Activated naive CD8-positive, alpha-beta T cell treated with anti-CD3 and anti-CD28 coated beads, Interleukin-2, amount 50 U/mL, for 24 hours (primary cell): Measurements from ENCODE around the gene CDC42EP1.
"Not testable (repeated sequence)": the region's sequence is repeated elsewhere in the genome, so short reads cannot be mapped to it uniquely, and the experiment has no call there.

Experiments used
- ATAC-seq: fragments of 150-1000 bp; cut with Tn5 transposase; one replicate; pipeline ENCODE4 v1.10.0; 2021
- DNase-seq: peaks from one replicate; pipeline ENCODE4 v3.0.0; 2021
- H3K27ac Mint-ChIP-seq: one replicate; pipeline ENCODE4 v1.8.0; 2021; ENCODE audit warnings: mild to moderate bottlenecking, mixed read lengths
- H3K27me3 Mint-ChIP-seq: one replicate; pipeline ENCODE4 v1.8.0; 2021; ENCODE audit warnings: mixed read lengths
- H3K36me3 Mint-ChIP-seq: one replicate; pipeline ENCODE4 v1.8.0; 2021; ENCODE audit warnings: low read depth, mixed read lengths
- H3K4me1 Mint-ChIP-seq: one replicate; pipeline ENCODE4 v1.8.0; 2021; ENCODE audit warnings: mixed read lengths
- H3K4me3 Mint-ChIP-seq: one replicate; pipeline ENCODE4 v1.8.0; 2021; ENCODE audit warnings: mild to moderate bottlenecking, moderate library complexity, mixed read lengths
- H3K9me3 Mint-ChIP-seq: one replicate; pipeline ENCODE4 v1.8.0; 2021; ENCODE audit warnings: mixed read lengths

The CDC42EP1 gene

DNA sequence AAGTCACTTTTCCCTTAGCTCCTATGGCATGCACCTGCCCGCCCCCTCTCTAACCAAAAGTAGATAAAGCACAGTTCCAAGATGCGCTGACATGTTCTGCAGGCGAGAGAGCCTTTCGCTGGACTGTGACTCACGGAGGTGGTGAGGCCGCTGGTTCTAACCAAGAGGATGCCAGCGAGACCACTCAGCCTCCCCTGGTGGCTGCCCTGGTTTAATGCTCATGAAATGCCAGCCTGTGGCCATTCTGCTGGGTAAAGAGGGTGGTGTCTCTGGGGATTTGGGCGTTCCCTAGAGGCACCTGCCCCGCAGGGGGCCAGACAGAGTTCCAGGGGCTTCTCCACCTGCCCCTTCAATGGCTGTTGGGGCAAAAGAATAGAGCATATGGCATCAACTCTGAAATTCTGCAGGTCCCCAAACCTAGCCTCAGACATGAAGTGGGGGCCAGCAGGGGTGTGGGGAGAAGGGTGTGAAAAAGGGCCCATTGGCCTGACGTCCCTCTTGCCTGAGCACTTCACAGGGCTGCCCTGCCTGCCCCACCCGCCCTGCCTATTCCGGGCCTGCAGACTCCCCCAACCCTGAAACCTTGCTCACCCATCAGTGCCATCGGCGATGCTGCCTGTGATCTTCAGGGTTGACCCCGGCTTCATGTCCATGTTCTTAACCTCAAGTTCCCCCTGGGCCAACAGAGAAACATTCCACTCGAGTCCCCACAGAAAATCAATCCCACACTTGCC is 11.1 kb downstream of the CDC42EP1 start:
- H3K36me3 Mint-ChIP-seq: no peaks in the 10 kb centered on the region
- peaks cover 2% of the 10 kb centered on the region for H3K27me3 Mint-ChIP-seq
- H3K4me1 Mint-ChIP-seq: peaks cover 11% of the 10 kb centered on the region
- H3K27ac Mint-ChIP-seq: no peak overlapping the region
- no peaks in the 10 kb centered on the region for H3K9me3 Mint-ChIP-seq
- no peak overlapping the region for H3K4me3 Mint-ChIP-seq
- DNase-seq (no peak), ATAC-seq (no peak)

GRCh38 chr22:37571992-37572373 is 11.7 kb downstream of the CDC42EP1 start:
- Mint-ChIP-seq H3K36me3 (no peaks in the 10 kb centered on the region), H3K4me3 (no peak overlapping the region), H3K27ac (no peak overlapping the region), H3K9me3 (no peaks in the 10 kb centered on the region), H3K27me3 (peaks cover 2% of the 10 kb centered on the region), H3K4me1 (peaks cover 6% of the 10 kb centered on the region)
- no peak for DNase-seq
- ATAC-seq: no peak

DNA sequence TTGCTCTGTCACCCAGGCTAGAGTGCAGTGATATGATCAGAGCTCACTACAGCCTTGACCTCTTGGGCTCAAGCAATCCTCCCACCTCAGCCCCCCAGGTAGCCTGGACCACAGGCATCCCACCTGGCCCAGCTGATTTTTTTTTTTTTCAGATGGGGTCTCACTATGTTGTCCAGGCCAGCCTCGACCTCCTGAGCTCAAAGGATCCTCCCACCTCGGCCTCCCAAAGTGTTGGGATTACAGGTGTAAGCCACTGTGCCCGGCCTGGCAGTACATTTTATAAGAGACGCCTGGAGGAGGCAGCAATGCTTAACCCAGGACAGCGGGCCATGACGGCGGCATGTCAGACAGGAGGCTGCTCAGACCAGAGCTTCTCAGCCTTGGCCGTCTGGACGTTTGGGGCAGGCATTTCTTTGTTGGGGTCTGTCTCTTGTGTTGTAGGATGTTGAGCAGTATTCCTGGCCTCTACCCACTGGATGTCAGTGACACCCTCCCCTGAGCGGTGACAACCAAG is 15.3 kb downstream of the CDC42EP1 start:
- no peak overlapping the region for H3K4me3 Mint-ChIP-seq
- no peak for DNase-seq
- peaks cover 4% of the 10 kb centered on the region for H3K27me3 Mint-ChIP-seq
- no peaks in the 10 kb centered on the region for H3K36me3 Mint-ChIP-seq
- H3K4me1 Mint-ChIP-seq: peaks cover 10% of the 10 kb centered on the region
- H3K27ac Mint-ChIP-seq: no peak overlapping the region
- ATAC-seq: no peak
- H3K9me3 Mint-ChIP-seq: no peaks in the 10 kb centered on the region

DNA sequence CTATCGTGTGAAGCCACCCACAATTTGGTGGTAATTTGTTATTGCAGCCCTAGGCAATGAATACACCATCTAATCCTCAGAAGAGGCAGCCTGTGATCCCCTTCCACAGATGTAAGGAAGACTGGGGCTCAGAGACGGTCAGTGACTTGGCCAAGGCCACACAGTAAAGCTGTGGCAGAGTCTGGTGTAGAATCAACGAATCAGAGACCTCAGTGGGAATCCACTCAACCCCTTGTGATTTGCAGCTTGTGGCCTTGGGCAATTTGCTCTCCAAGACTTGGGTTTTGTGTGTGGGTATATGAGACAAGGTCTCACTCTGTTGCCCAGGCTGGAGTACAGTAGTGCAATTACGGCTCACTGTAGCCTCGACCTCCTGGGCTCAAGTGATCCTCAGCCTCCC is 17.7 kb downstream of the CDC42EP1 start:
- ATAC-seq: peak; percentile 33
- H3K27ac Mint-ChIP-seq: no peak overlapping the region
- peaks cover 3% of the 10 kb centered on the region for H3K27me3 Mint-ChIP-seq
- no peak overlapping the region for H3K4me3 Mint-ChIP-seq
- no peaks in the 10 kb centered on the region for H3K36me3 Mint-ChIP-seq
- H3K4me1 Mint-ChIP-seq: peaks cover 12% of the 10 kb centered on the region
- H3K9me3 Mint-ChIP-seq: no peaks in the 10 kb centered on the region
- no peak for DNase-seq

DNA sequence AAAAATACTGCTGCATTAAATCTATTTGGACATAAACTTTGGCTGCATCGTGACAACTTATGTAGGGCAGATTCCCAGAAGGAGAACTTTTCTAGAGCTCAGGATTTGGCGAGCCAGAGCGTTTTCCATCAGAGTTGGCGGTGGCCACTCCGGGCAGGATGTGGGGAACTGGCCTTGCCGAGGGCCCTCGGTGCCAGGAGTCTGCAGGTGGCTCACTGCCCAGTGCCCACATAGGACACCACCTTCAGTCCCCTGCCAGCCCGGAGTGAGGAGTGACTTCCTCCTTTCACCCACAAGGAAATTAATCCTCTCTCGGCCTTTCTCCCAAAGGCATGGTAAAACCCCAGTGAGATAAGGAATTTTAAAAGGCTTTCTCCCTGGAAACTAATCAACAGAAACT is 21.2 kb downstream of the CDC42EP1 start:
- Mint-ChIP-seq H3K9me3 (no peaks in the 10 kb centered on the region), H3K27ac (no peak overlapping the region), H3K27me3 (peaks cover 5% of the 10 kb centered on the region), H3K36me3 (no peaks in the 10 kb centered on the region), H3K4me3 (no peak overlapping the region), H3K4me1 (peaks cover 12% of the 10 kb centered on the region)
- ATAC-seq (no peak), DNase-seq (no peak)

DNA sequence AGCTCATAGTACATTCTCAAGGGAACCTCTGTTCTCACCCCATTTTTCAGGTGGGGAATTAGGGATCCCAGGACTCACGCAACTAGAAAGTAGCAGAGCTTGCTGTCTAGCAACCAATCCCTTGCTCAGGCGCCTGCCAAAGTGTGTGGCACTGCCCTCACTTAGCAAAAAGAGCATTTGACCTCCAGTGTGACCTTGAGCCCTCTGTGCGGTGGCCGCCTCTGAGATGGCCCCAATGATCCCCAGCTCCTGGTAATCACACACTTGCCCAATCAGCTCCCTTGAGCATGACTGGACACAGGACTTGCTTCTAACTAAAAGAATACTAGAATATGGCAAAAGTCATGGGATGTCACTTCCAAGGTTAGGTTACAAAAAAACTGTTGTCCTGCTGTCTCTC is 22.2 kb downstream of the CDC42EP1 start:
- Mint-ChIP-seq H3K27me3 (peaks cover 5% of the 10 kb centered on the region), H3K27ac (no peak overlapping the region), H3K4me3 (no peak overlapping the region), H3K36me3 (no peaks in the 10 kb centered on the region), H3K9me3 (no peaks in the 10 kb centered on the region), H3K4me1 (peaks cover 12% of the 10 kb centered on the region)
- ATAC-seq (no peak), DNase-seq (no peak)

- Mint-ChIP-seq H3K4me1 (peaks cover 8% of the 10 kb centered on the region), H3K4me3 (no peak overlapping the region), H3K9me3 (no peaks in the 10 kb centered on the region), H3K36me3 (no peaks in the 10 kb centered on the region), H3K27me3 (peaks cover 2% of the 10 kb centered on the region), H3K27ac (no peak overlapping the region)
- no peak for DNase-seq
- ATAC-seq: no peak
Measured at GRCh38 chr22:37588546-37589215, 28.4 kb downstream of the CDC42EP1 start.

GRCh38 chr22:37589636-37590035 is 29.4 kb downstream of the CDC42EP1 start:
- DNase-seq (no peak), ATAC-seq (no peak)
- H3K4me3 Mint-ChIP-seq: no peak overlapping the region
- H3K27me3 Mint-ChIP-seq: peaks cover 2% of the 10 kb centered on the region
- no peaks in the 10 kb centered on the region for H3K36me3 Mint-ChIP-seq
- H3K27ac Mint-ChIP-seq: no peak overlapping the region
- no peaks in the 10 kb centered on the region for H3K9me3 Mint-ChIP-seq
- peaks cover 8% of the 10 kb centered on the region for H3K4me1 Mint-ChIP-seq

DNA sequence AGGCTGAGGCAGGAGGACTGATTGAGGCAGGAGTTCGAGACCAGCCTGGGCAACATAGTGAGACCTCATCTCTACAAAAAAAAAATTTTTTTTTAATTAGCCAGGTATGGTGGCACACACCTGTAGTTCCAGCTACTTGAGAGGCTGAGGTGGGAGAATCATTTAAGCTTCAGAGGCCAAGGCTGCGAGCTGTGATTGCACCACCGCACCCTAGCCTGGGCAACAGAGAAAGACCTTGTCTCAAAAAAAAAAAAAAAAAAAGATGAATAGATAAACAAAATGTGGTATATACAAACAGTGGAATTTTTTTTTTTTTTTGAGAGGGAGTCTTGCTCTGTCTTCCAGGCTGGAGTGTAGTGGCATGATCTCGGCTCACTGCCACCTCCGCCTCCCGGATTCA is 30.8 kb downstream of the CDC42EP1 start:
- H3K27me3 Mint-ChIP-seq, H3K4me3 Mint-ChIP-seq, H3K4me1 Mint-ChIP-seq, ATAC-seq, H3K27ac Mint-ChIP-seq, H3K9me3 Mint-ChIP-seq, DNase-seq, H3K36me3 Mint-ChIP-seq: not testable (repeated sequence)

DNA sequence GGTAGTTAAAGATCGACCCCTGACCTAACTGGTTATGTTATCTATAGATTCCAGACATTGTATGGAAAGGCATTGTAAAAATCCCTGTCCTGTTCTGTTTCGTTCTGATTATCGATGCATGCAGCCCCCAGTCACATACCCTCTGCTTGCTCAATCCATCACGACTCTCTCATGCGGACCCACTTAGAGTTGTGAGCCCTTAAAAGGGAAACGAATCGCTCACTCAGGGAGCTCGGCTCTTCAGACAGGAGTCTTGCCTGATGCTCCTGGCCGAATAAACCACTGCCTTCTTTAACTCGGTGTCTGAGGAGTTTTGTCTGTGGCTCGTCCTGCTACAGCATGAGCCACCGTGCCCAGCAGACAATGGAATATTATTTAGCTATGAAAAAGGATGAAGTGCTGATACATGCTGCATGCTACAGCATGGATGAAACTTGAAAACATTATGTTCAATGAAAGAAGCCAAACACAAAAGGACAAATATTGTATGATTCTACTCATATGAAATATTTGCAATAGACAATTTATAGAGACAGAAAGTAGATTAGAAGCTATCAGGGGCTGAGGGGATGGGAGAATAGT is 31.6 kb downstream of the CDC42EP1 start:
- no peak for ATAC-seq

DNA sequence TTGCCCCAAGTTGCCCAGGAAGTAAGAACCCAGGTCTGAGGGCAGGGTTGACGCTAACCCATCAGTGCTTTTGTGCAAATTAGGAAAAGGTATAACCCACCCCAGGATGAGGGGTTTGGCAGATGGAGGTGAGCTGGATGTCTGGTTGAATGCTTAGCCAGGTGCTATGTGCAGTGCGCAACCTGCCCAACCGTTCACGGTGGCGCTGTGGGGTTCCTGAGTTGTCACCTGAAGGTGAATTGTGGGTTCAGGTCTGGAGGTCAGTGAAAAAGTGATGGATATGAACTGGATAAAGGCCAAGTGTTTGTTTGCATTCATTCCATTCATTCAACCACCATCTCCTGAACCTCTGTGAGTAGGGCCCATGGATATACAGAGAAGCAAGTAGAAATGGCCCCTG is 34.0 kb downstream of the CDC42EP1 start:
- Mint-ChIP-seq H3K27ac (no peak overlapping the region), H3K9me3 (no peaks in the 10 kb centered on the region), H3K36me3 (no peaks in the 10 kb centered on the region), H3K27me3 (no peaks in the 10 kb centered on the region), H3K4me3 (no peak overlapping the region), H3K4me1 (peaks cover 8% of the 10 kb centered on the region)
- no peak for ATAC-seq
- no peak for DNase-seq

More for the DNA sequence above, 31.6 kb downstream of the CDC42EP1 start:
- no peaks in the 10 kb centered on the region for H3K9me3 Mint-ChIP-seq
- H3K27me3 Mint-ChIP-seq: no peaks in the 10 kb centered on the region
- peak overlapping the region; percentile 76 for H3K4me3 Mint-ChIP-seq
- no peaks in the 10 kb centered on the region for H3K36me3 Mint-ChIP-seq
- peaks cover 8% of the 10 kb centered on the region for H3K4me1 Mint-ChIP-seq
- no peak overlapping the region for H3K27ac Mint-ChIP-seq
- no peak for DNase-seq

DNA sequence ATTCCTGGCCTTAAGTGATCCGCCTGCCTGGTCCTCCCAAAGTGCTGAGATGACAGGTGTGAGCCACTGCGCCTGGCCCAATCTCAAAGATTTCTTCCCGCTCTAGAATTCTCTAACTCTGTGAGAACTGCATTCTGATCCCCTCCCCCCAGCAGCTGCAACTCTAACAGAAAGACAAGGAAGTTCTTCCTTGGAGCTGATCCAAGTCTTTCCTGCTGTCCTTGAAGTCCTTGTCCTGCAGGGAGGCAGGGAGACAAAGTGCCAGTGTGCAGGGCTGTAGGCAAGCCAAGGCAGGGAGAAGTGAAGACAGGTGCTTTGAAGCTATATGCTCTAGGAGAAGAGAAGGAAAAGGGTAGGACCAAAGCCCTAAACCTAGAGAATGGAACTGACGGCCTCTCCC is 38.9 kb downstream of the CDC42EP1 start:
- Mint-ChIP-seq H3K4me1 (peaks cover 11% of the 10 kb centered on the region), H3K36me3 (no peaks in the 10 kb centered on the region), H3K27me3 (no peaks in the 10 kb centered on the region), H3K27ac (no peak overlapping the region), H3K4me3 (no peak overlapping the region), H3K9me3 (no peaks in the 10 kb centered on the region)
- DNase-seq: no peak
- ATAC-seq: no peak

- Mint-ChIP-seq H3K27ac (no peak overlapping the region), H3K36me3 (no peaks in the 10 kb centered on the region), H3K4me1 (peaks cover 25% of the 10 kb centered on the region), H3K27me3 (no peaks in the 10 kb centered on the region), H3K9me3 (no peaks in the 10 kb centered on the region), H3K4me3 (no peak overlapping the region)
- DNase-seq (no peak), ATAC-seq (no peak)
Measured at GRCh38 chr22:37601203-37601539, 40.9 kb downstream of the CDC42EP1 start.

DNA sequence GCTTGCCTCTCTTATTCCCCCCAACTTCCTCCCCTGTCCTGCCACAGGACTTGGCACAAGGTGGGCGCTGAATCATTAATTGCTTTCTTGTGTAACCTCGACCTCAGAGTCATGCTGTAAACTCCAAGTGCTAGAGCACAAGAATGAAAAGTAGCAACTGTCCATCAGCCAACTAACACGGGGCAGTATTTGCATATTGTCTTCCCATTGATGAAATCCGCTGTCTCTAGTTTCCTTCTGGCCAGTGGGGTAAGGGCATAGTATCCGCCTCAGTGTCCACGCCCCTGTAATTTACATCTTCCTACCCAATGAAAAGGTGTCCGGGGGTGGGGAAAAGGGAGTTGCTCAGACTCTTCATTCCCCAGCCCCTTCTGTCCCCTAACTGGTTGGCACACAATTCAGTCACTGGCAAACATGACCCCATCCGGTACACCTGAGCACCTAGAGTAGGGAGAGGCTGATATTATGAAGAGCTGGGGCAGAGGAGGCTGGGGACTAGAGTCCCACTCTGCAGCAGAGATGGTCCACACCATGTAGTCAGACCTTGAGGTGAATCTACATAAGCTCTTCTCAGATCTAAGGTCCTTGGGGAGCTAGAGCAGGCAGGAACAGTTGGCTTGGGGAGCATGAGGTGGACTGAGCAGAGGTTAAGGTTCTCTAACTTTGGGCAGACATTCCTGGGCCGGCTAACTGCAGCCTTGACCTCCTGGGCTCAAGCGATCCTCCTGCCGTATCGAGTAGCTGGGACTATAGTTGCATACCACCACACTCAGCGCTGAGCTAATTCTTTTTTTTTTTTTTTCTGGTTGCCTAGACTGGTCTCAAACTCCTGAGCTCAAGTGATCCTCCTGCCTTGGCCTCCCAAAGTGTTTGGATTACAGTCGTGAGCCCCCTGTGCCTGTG is 41.5 kb downstream of the CDC42EP1 start:
- Mint-ChIP-seq H3K4me1 (peaks cover 26% of the 10 kb centered on the region), H3K27me3 (no peaks in the 10 kb centered on the region), H3K9me3 (no peaks in the 10 kb centered on the region), H3K4me3 (no peak overlapping the region), H3K36me3 (no peaks in the 10 kb centered on the region), H3K27ac (no peak overlapping the region)
- peak; percentile 22 for ATAC-seq
- DNase-seq: no peak
